ENCODE data around the gene WNT9B. TPM values are rescaled to one million over a fixed set of nuclear protein-coding genes. Genes with fewer than 3 reads are reported as not detected.

Gene WNT9B
- total RNA-seq, 1 experiment from 2014 or later = 0.70 TPM

- TF ChIP-seq CTCF (conservative IDR thresholded peaks at IDR 0.05) = no peak
- H3K9ac ChIP-seq (ENCODE audit: extremely low read depth, insufficient read length, low read length) = no peak overlapping the region
- H4K20me1 ChIP-seq (ENCODE audit: control insufficient read depth, insufficient read depth, insufficient read length) = no peaks in the 10 kb centered on the region
- Mint-ChIP-seq H3K4me3 (no peak overlapping the region), H3K4me1 (peaks cover 9 to 10% of the 10 kb centered on the region in 2 experiments), H3K36me3 (ENCODE audit: insufficient read depth in 1 of 3, low read depth in 3 of 3) (no peaks in the 10 kb centered on the region), H3K27me3 (ENCODE audit: low read depth) (peaks cover 26% of the 10 kb centered on the region), H3K9me3 (no peaks in the 10 kb centered on the region), H3K27ac (no peak overlapping the region)
- H4K5ac ChIP-seq (ENCODE audit: insufficient read length, low read depth, low read length) = no peak overlapping the region
- no peak overlapping the region for H3K23ac ChIP-seq (ENCODE audit: insufficient read length, low read depth, low read length)
- no peak overlapping the region for H3K14ac ChIP-seq (ENCODE audit: insufficient read depth, low read length)
- no peak overlapping the region for H4K91ac ChIP-seq (ENCODE audit: insufficient read length, low read depth, low read length)
- H3K27ac ChIP-seq (ENCODE audit: insufficient read length, low read depth, low read length) = no peak overlapping the region
- H2BK15ac ChIP-seq (ENCODE audit: low read depth, low read length) = no peak overlapping the region
- H3K9me3 ChIP-seq (ENCODE audit: control insufficient read depth, low read depth, low read length) = no peaks in the 10 kb centered on the region
- H3T11ph ChIP-seq (ENCODE audit: low read length) = no peak overlapping the region
- H2AFZ ChIP-seq (ENCODE audit: low read length) = no peak overlapping the region
- no peak overlapping the region for H3K56ac ChIP-seq (ENCODE audit: insufficient read length, low read depth, low read length)
- H2BK5ac ChIP-seq (ENCODE audit: insufficient read length, low read length) = no peak overlapping the region
- H3K4me1 ChIP-seq (ENCODE audit: insufficient read depth, low read length) = no peaks in the 10 kb centered on the region
- no peak for DNase-seq
- no CpG with 5 or more reads among the region's 1 CpG for WGBS (ENCODE audit: extremely low coverage, insufficient read length, low lambda C conversion rate)
- H3K4me2 ChIP-seq (ENCODE audit: insufficient read depth, insufficient read length, low read length) = no peak overlapping the region
- H4K8ac ChIP-seq (replicated peaks; ENCODE audit: insufficient read length, low read depth, low read length) = no peak overlapping the region
- no peaks in the 10 kb centered on the region for H3K79me1 ChIP-seq (ENCODE audit: insufficient read depth, low read depth, low read length, poor library complexity, severe bottlenecking)
- no peak overlapping the region for H2AK5ac ChIP-seq (ENCODE audit: insufficient read length, low read length)
- no peak overlapping the region for H2BK120ac ChIP-seq (ENCODE audit: low read depth, low read length, poor library complexity, severe bottlenecking)
- H3K27me3 ChIP-seq (ENCODE audit: insufficient read depth, low read length) = peaks cover 5% of the 10 kb centered on the region; the same call in 1 of the 2 replicates
- no peak overlapping the region for H3K18ac ChIP-seq (ENCODE audit: insufficient read length, low read depth, low read length)
- H3K23me2 ChIP-seq (ENCODE audit: insufficient read length, low read depth, low read length, poor library complexity, severe bottlenecking) = no peaks in the 10 kb centered on the region
- no peaks in the 10 kb centered on the region for H3K79me2 ChIP-seq (ENCODE audit: insufficient read depth, low read length)
- H2BK12ac ChIP-seq (ENCODE audit: insufficient read length, low read depth, low read length) = no peak overlapping the region
- H2BK20ac ChIP-seq (ENCODE audit: low read depth, low read length, poor library complexity, severe bottlenecking) = no peak overlapping the region
- no peak overlapping the region for H3K4ac ChIP-seq (ENCODE audit: low read depth, low read length)
These were observed 6.2 kb downstream of the WNT9B start for GRCh38 chr17:46857600-46857999.
